Measurements from ENCODE around the gene THNSL1.

The THNSL1 gene

GRCh38 chr10:25065761-25066476, 49.5 kb downstream of the THNSL1 start:
- H3K4me3 ChIP-seq (ENCODE audit: low read depth, low read length): no peak overlapping the region
- no peak for TF ChIP-seq CTCF (IDR thresholded peaks at IDR 0.05; ENCODE audit: low read depth, low read length)

GRCh38 chr10:25068152-25069058, 52.0 kb downstream of the THNSL1 start:
- no peak overlapping the region for H3K4me3 ChIP-seq (ENCODE audit: low read depth, low read length)
- TF ChIP-seq CTCF (IDR thresholded peaks at IDR 0.05; ENCODE audit: low read depth, low read length): no peak

- TF ChIP-seq CTCF (IDR thresholded peaks at IDR 0.05; ENCODE audit: low read depth, low read length): no peak
- H3K4me3 ChIP-seq (ENCODE audit: low read depth, low read length): no peak overlapping the region
Measured at GRCh38 chr10:25071227-25071626, 54.8 kb downstream of the THNSL1 start.

GRCh38 chr10:25072786-25073185, 56.4 kb downstream of the THNSL1 start:
- TF ChIP-seq CTCF (IDR thresholded peaks at IDR 0.05; ENCODE audit: low read depth, low read length): no peak
- H3K4me3 ChIP-seq (ENCODE audit: low read depth, low read length): no peak overlapping the region

GRCh38 chr10:25075825-25076224, 59.4 kb downstream of the THNSL1 start:
- no peak for TF ChIP-seq CTCF (IDR thresholded peaks at IDR 0.05; ENCODE audit: low read depth, low read length)
- H3K4me3 ChIP-seq (ENCODE audit: low read depth, low read length): no peak overlapping the region

All from WI38 (cell line).